ENCODE measurements around the gene GLB1L2. TPM values are rescaled to one million over a fixed set of nuclear protein-coding genes. Genes with fewer than 3 reads are reported as not detected.

The GLB1L2 gene
- polyA plus RNA-seq, 1 of the 3 experiments (the other 2 are of a cell fraction): 3.4 TPM

DNA sequence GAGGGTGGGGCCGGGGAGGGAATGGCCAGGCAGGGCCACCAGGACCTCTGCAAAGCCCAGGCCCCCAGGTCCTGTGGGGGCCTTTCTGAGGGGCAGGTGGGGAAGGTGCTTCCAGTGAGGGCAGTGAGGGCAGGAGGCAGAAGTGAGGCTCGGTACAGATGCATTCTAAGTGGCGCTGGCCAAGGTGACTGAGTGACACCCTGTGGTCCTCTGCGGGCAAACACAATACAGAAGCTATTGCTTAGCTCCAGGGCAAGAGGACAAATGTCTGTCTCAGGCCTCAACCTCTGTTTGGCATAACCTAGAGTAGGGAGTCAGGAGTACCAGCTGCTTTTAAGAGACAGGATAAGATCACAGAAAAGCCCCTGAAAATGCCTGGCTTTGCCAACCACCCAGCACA lies 49.0 kb downstream of the GLB1L2 start:
- Histone ChIP-seq H3K36me3 (replicated peaks in 1 of 2; ENCODE audit: control insufficient read depth in 1 of 2, insufficient read depth in 2 of 2, low read length in 1 of 2) (no peaks in the 10 kb centered on the region), H3K9me3 (no peaks in the 10 kb centered on the region), H3K4me3 (ENCODE audit: low read depth in 2 of 2, low read length in 1 of 2) (no peak overlapping the region), H4K20me1 (ENCODE audit: insufficient read depth) (no peaks in the 10 kb centered on the region), H3K27me3 (ENCODE audit: insufficient read depth) (no peaks in the 10 kb centered on the region), H3K27ac (ENCODE audit: low read depth in 2 of 2, low read length in 1 of 2) (no peak overlapping the region), H3K4me1 (ENCODE audit: control insufficient read depth in 1 of 2, insufficient read depth in 2 of 2, low read depth in 1 of 2, low read length in 1 of 2) (peaks cover 0 to 6% of the 10 kb centered on the region in 2 experiments; a peak in 1 of 4 replicates), H2AFZ (ENCODE audit: low read depth) (no peak overlapping the region), H3K79me2 (ENCODE audit: insufficient read depth) (no peaks in the 10 kb centered on the region), H3F3A (replicated peaks; ENCODE audit: insufficient read depth) (no peaks in the 10 kb centered on the region), H3K9me2 (no peaks in the 10 kb centered on the region), H3K4me2 (no peak overlapping the region), H3K9ac (no peak overlapping the region)
- 43% methylated on average over 4 of the region's 4 CpGs for WGBS (ENCODE audit: low lambda C conversion rate)
- ChIA-PET POLR2A (no interaction called here), CTCF (interaction anchor here (0.6 to 0.9 kb wide), 2 partner anchors 21 to 480 kb away, joined by 3 read pairs; no protein-coding TSS in a partner anchor)
- DNase-seq: no peak
- TF ChIP-seq ELF1 (IDR thresholded peaks at IDR 0.05) (no peak), GATA2 (CRISPR knock-in tag; IDR thresholded peaks at IDR 0.05) (no peak), FOXJ3 (CRISPR knock-in tag; IDR thresholded peaks at IDR 0.05) (no peak), EZH2phosphoT487 (IDR thresholded peaks at IDR 0.05; ENCODE audit: borderline replicate concordance, low read depth) (no peak), NFIC (IDR thresholded peaks at IDR 0.05; ENCODE audit: borderline replicate concordance) (no peak), TEAD4 (IDR thresholded peaks at IDR 0.05; ENCODE audit: borderline replicate concordance, insufficient read depth) (no peak)
- TF ChIP-seq, protein P1, sequence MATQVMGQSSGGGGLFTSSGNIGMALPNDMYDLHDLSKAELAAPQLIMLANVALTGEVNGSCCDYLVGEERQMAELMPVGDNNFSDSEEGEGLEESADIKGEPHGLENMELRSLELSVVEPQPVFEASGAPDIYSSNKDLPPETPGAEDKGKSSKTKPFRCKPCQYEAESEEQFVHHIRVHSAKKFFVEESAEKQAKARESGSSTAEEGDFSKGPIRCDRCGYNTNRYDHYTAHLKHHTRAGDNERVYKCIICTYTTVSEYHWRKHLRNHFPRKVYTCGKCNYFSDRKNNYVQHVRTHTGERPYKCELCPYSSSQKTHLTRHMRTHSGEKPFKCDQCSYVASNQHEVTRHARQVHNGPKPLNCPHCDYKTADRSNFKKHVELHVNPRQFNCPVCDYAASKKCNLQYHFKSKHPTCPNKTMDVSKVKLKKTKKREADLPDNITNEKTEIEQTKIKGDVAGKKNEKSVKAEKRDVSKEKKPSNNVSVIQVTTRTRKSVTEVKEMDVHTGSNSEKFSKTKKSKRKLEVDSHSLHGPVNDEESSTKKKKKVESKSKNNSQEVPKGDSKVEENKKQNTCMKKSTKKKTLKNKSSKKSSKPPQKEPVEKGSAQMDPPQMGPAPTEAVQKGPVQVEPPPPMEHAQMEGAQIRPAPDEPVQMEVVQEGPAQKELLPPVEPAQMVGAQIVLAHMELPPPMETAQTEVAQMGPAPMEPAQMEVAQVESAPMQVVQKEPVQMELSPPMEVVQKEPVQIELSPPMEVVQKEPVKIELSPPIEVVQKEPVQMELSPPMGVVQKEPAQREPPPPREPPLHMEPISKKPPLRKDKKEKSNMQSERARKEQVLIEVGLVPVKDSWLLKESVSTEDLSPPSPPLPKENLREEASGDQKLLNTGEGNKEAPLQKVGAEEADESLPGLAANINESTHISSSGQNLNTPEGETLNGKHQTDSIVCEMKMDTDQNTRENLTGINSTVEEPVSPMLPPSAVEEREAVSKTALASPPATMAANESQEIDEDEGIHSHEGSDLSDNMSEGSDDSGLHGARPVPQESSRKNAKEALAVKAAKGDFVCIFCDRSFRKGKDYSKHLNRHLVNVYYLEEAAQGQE (IDR thresholded peaks at IDR 0.05; ENCODE audit: low read depth, low read length): no peak

DNA sequence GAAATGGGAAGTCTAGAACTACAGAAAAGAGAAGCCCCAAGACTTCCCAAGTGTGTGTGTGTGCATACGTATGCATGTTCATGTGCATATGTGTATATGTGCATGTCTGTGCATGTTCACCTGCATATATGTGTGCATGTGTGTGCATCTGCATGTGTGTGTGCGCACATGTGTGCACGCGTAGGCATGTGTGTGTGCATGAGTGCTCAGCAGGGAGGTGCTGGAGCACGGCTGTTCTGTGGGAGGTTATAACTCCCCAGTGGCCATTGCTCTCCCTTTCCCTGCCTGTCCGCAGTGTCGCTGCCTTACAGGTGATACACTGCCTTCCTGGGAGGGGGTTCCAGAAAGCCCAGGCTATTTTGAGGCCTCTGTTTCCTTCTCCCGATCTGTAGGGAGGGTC lies 50.5 kb downstream of the GLB1L2 start:
- H3K9me2 ChIP-seq: no peaks in the 10 kb centered on the region
- H3K9me3 ChIP-seq: no peaks in the 10 kb centered on the region
- no peak overlapping the region for H3K27ac ChIP-seq (ENCODE audit: low read depth in 2 of 2, low read length in 1 of 2)
- POLR2A ChIA-PET: no interaction called here
- no peak overlapping the region for H3K4me3 ChIP-seq (ENCODE audit: low read depth in 2 of 2, low read length in 1 of 2)
- no peaks in the 10 kb centered on the region for H3F3A ChIP-seq (replicated peaks; ENCODE audit: insufficient read depth)
- CTCF ChIA-PET: no interaction called here
- no peaks in the 10 kb centered on the region for H3K27me3 ChIP-seq (ENCODE audit: insufficient read depth)
- no peak overlapping the region for H3K4me2 ChIP-seq
- WGBS (ENCODE audit: low lambda C conversion rate): 74% methylated on average over 8 of the region's 8 CpGs
- H3K4me1 ChIP-seq (ENCODE audit: control insufficient read depth in 1 of 2, insufficient read depth in 2 of 2, low read depth in 1 of 2, low read length in 1 of 2): peaks cover 0 to 11% of the 10 kb centered on the region in 2 experiments; a peak in 1 of 4 replicates
- TF ChIP-seq, protein P2, sequence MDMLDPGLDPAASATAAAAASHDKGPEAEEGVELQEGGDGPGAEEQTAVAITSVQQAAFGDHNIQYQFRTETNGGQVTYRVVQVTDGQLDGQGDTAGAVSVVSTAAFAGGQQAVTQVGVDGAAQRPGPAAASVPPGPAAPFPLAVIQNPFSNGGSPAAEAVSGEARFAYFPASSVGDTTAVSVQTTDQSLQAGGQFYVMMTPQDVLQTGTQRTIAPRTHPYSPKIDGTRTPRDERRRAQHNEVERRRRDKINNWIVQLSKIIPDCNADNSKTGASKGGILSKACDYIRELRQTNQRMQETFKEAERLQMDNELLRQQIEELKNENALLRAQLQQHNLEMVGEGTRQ (IDR thresholded peaks at IDR 0.05; ENCODE audit: borderline replicate concordance, low read depth, low read length): no peak
- TF ChIP-seq NRF1 (IDR thresholded peaks at IDR 0.05; ENCODE audit: low read depth, low read length) (no peak), CHD2 (IDR thresholded peaks at IDR 0.05; ENCODE audit: low read length, partially characterized antibody) (no peak)
- no peaks in the 10 kb centered on the region for H3K79me2 ChIP-seq (ENCODE audit: insufficient read depth)
- no peaks in the 10 kb centered on the region for H4K20me1 ChIP-seq (ENCODE audit: insufficient read depth)
- no peak for DNase-seq
- no peak overlapping the region for H2AFZ ChIP-seq (ENCODE audit: low read depth)
- no peaks in the 10 kb centered on the region for H3K36me3 ChIP-seq (replicated peaks in 1 of 2; ENCODE audit: control insufficient read depth in 1 of 2, insufficient read depth in 2 of 2, low read length in 1 of 2)
- H3K9ac ChIP-seq: no peak overlapping the region
